ENCODE measurements around the gene SCUBE2.
"Not testable (repeated sequence)": the region's sequence is repeated elsewhere in the genome, so short reads cannot be mapped to it uniquely, and the experiment has no call there.

SCUBE2 gene

GRCh38 chr11:9109858-9110731 is 18.7 kb upstream of the SCUBE2 start:
- TF ChIP-seq CTCF (IDR thresholded peaks at IDR 0.05; ENCODE audit: control extremely low read depth, extremely low read depth, low read depth, missing control alignments) = no peak
- no peak for DNase-seq (ENCODE audit: extremely low spot score)
- POLR2A ChIA-PET = no interaction called here
- CTCF ChIA-PET = interaction anchor here (1.0 to 3.0 kb wide), 6 partner anchors 9 to 195 kb away, joined by 3 to 16 read pairs (median 6); no protein-coding TSS in a partner anchor

GRCh38 chr11:9104580-9104979 is 13.2 kb upstream of the SCUBE2 start:
- DNase-seq (ENCODE audit: extremely low spot score) = no peak
- TF ChIP-seq CTCF (IDR thresholded peaks at IDR 0.05; ENCODE audit: control extremely low read depth, extremely low read depth, low read depth, missing control alignments) = no peak
- CTCF ChIA-PET = interaction anchor here (1.7 to 2.9 kb wide), 2 partner anchors 13 to 33 kb away, joined by 4 to 9 read pairs; partner anchors contain the start of gene SCUBE2
- POLR2A ChIA-PET = no interaction called here

GRCh38 chr11:9103542-9104276 is 12.3 kb upstream of the SCUBE2 start:
- no peak for TF ChIP-seq CTCF (IDR thresholded peaks at IDR 0.05; ENCODE audit: control extremely low read depth, extremely low read depth, low read depth, missing control alignments)
- DNase-seq (ENCODE audit: extremely low spot score) = no peak
- POLR2A ChIA-PET = no interaction called here
- CTCF ChIA-PET = interaction anchor here (1.7 to 2.9 kb wide), 3 partner anchors 12 to 34 kb away, joined by 3 to 9 read pairs (median 4); partner anchors contain the start of gene SCUBE2

- DNase-seq (ENCODE audit: extremely low spot score) = no peak
- TF ChIP-seq CTCF (IDR thresholded peaks at IDR 0.05; ENCODE audit: control extremely low read depth, extremely low read depth, low read depth, missing control alignments) = no peak
- POLR2A ChIA-PET = no interaction called here
- CTCF ChIA-PET = interaction anchor here (0.6 kb wide), 1 partner anchor 31 kb away, joined by 3 read pairs; no protein-coding TSS in a partner anchor
These were observed 8.2 kb upstream of the SCUBE2 start for GRCh38 chr11:9099617-9100016.

GRCh38 chr11:9098455-9098854 is 7.1 kb upstream of the SCUBE2 start:
- CTCF ChIA-PET = interaction anchor here (0.8 to 1.3 kb wide), 2 partner anchors 10 to 83 kb away, joined by 3 read pairs; no protein-coding TSS in a partner anchor
- POLR2A ChIA-PET; DNase-seq (ENCODE audit: extremely low spot score): not testable (repeated sequence)

GRCh38 chr11:9097186-9097943 is 6.0 kb upstream of the SCUBE2 start:
- CTCF ChIA-PET = interaction anchor here (0.8 to 5.1 kb wide), 4 partner anchors 9 to 82 kb away, joined by 3 to 39 read pairs (median 4); no protein-coding TSS in a partner anchor
- POLR2A ChIA-PET; DNase-seq (ENCODE audit: extremely low spot score): not testable (repeated sequence)

- TF ChIP-seq CTCF (IDR thresholded peaks at IDR 0.05; ENCODE audit: control extremely low read depth, extremely low read depth, low read depth, missing control alignments) = no peak
- ChIA-PET CTCF (interaction anchor here (1.3 to 5.1 kb wide), 8 partner anchors 10 to 81 kb away, joined by 3 to 39 read pairs (median 6); no protein-coding TSS in a partner anchor), POLR2A (interaction anchor here (0.6 kb wide), 1 partner anchor 548 kb away, joined by 3 read pairs; no protein-coding TSS in a partner anchor)
- DNase-seq (ENCODE audit: extremely low spot score) = no peak
These were observed 5.0 kb upstream of the SCUBE2 start for GRCh38 chr11:9096427-9096826.
